Stimulated activated CD8-positive, alpha-beta memory T cell treated with anti-CD3 and anti-CD28 coated beads, Interleukin-12 subunit alpha, Interleukin-12 subunit beta, amount 100 ng/mL, for 24 hours (primary cell): ENCODE data around the gene ARL6IP1.
A peak's percentile ranks its signal among the peaks of the same experiment; 100 is the strongest.
"Not testable (repeated sequence)": the region's sequence is repeated elsewhere in the genome, so short reads cannot be mapped to it uniquely, and the experiment has no call there.

Experiments
- DNase-seq: peaks from one replicate; pipeline ENCODE4 v3.0.0-alpha.2; 2020; ENCODE audit errors: extremely low read depth

ARL6IP1 gene

GRCh38 chr16:18799500-18799899 lies 1.8 kb downstream of the ARL6IP1 start:
- DNase-seq = no peak

GRCh38 chr16:18797746-18798145 lies 3.6 kb downstream of the ARL6IP1 start:
- DNase-seq = no peak

GRCh38 chr16:18796377-18796776 lies 5.0 kb downstream of the ARL6IP1 start:
- no peak for DNase-seq

GRCh38 chr16:18792836-18793433 lies 8.4 kb downstream of the ARL6IP1 start:
- DNase-seq = no peak

- peak; percentile 83 for DNase-seq
These were observed 11.3 kb downstream of the ARL6IP1 start, which contains the start of gene RPS15A for GRCh38 chr16:18789850-18790706. Gene RPS15A, minus strand, starts transcription at chr16:18790334. Its CDS starts 1,221 bp downstream, at chr16:18789113.

GRCh38 chr16:18789515-18789849 lies 11.9 kb downstream of the ARL6IP1 start:
- no peak for DNase-seq

GRCh38 chr16:18788828-18789514 lies 12.4 kb downstream of the ARL6IP1 start:
- no peak for DNase-seq

- no peak for DNase-seq
These were observed 16.3 kb downstream of the ARL6IP1 start for GRCh38 chr16:18784917-18785623.

- no peak for DNase-seq
These were observed 17.7 kb downstream of the ARL6IP1 start for GRCh38 chr16:18783430-18784341.

GRCh38 chr16:18782697-18783429 lies 18.5 kb downstream of the ARL6IP1 start:
- no peak for DNase-seq

GRCh38 chr16:18781232-18781631 lies 20.1 kb downstream of the ARL6IP1 start:
- not testable (repeated sequence) for DNase-seq

GRCh38 chr16:18780460-18781026 lies 20.8 kb downstream of the ARL6IP1 start:
- not testable (repeated sequence) for DNase-seq

- DNase-seq = not testable (repeated sequence)
These were observed 23.7 kb downstream of the ARL6IP1 start for GRCh38 chr16:18777664-18778063.

- not testable (repeated sequence) for DNase-seq
These were observed 25.0 kb downstream of the ARL6IP1 start for GRCh38 chr16:18776334-18776733.

GRCh38 chr16:18774651-18775050 lies 26.7 kb downstream of the ARL6IP1 start:
- not testable (repeated sequence) for DNase-seq

GRCh38 chr16:18772171-18772570 lies 29.2 kb downstream of the ARL6IP1 start:
- not testable (repeated sequence) for DNase-seq

- not testable (repeated sequence) for DNase-seq
These were observed 30.9 kb downstream of the ARL6IP1 start for GRCh38 chr16:18770336-18770962.

- DNase-seq = not testable (repeated sequence)
These were observed 34.1 kb downstream of the ARL6IP1 start for GRCh38 chr16:18767217-18767616.

GRCh38 chr16:18762713-18763112 lies 38.6 kb downstream of the ARL6IP1 start:
- not testable (repeated sequence) for DNase-seq
